Measurements from ENCODE around the gene ETV4. TPM values are rescaled to one million over a fixed set of nuclear protein-coding genes. Genes with fewer than 3 reads are reported as not detected.

ETV4 gene
- polyA plus RNA-seq, 2 donors = 4.1 to 7.4 TPM

DNA sequence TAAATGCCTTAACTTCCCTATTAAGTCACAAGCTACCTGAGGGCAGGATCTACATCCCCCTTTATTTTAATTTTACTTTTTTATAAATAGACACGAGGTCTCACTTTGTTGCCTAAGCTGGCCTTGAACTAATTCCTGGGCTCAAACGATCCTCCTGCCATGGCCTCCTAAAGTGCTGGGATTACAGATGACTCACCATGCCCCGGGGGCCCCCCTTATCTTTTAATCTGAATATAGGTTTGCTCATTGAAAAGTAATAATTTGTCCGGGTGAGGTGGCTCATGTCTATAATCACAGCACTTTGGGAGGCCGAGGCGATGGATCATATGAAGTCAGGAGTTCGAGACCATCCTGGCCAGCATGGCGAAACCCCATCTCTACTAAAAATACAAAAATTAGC, 14.2 kb downstream of the ETV4 start:
- 73 to 83% methylated on average over 8 of the region's 8 CpGs for WGBS, 2 donors
- H3K27me3 ChIP-seq (ENCODE audit: control insufficient read depth in 1 of 2, insufficient read depth in 2 of 2, low read length in 2 of 2) = no peaks in the 10 kb centered on the region
- H3K36me3 ChIP-seq (ENCODE audit: control insufficient read depth in 2 of 2, insufficient read depth in 2 of 2, low read length in 1 of 2) = peaks cover 5 to 9% of the 10 kb centered on the region in 2 donors
- H3K9me3 ChIP-seq (ENCODE audit: control insufficient read depth in 2 of 2, insufficient read depth in 1 of 2, low read depth in 1 of 2, low read length in 1 of 2) = no peaks in the 10 kb centered on the region
- no peak overlapping the region for H3K27ac ChIP-seq (ENCODE audit: low read depth in 2 of 2, low read length in 1 of 2)
- no peak overlapping the region for H3K4me3 ChIP-seq (ENCODE audit: low read depth in 1 of 2, low read length in 2 of 2)
- H3K4me1 ChIP-seq (ENCODE audit: control insufficient read depth in 2 of 2, insufficient read depth in 2 of 2, low read length in 1 of 2) = peaks cover 0 to 12% of the 10 kb centered on the region in 2 donors

- 43 to 46% methylated on average over 3 of the region's 3 CpGs for WGBS, 2 donors
- H3K27me3 ChIP-seq (ENCODE audit: control insufficient read depth in 1 of 2, insufficient read depth in 2 of 2, low read length in 2 of 2) = no peaks in the 10 kb centered on the region
- no peak overlapping the region for H3K4me3 ChIP-seq (ENCODE audit: low read depth in 1 of 2, low read length in 2 of 2)
- H3K4me1 ChIP-seq (ENCODE audit: control insufficient read depth in 2 of 2, insufficient read depth in 2 of 2, low read length in 1 of 2) = peaks cover 0 to 12% of the 10 kb centered on the region in 2 donors
- H3K9me3 ChIP-seq (ENCODE audit: control insufficient read depth in 2 of 2, insufficient read depth in 1 of 2, low read depth in 1 of 2, low read length in 1 of 2) = no peaks in the 10 kb centered on the region
- peak overlapping the region in 1 of 2 donors; percentile 36 for H3K27ac ChIP-seq (ENCODE audit: low read depth in 2 of 2, low read length in 1 of 2)
- H3K36me3 ChIP-seq (ENCODE audit: control insufficient read depth in 2 of 2, insufficient read depth in 2 of 2, low read length in 1 of 2) = peaks cover 8 to 16% of the 10 kb centered on the region in 2 donors
These were observed 15.1 kb downstream of the ETV4 start for GRCh38 chr17:43531082-43531378.

GRCh38 chr17:43530288-43531081, 15.7 kb downstream of the ETV4 start:
- Histone ChIP-seq H3K9me3 (ENCODE audit: control insufficient read depth in 2 of 2, insufficient read depth in 1 of 2, low read depth in 1 of 2, low read length in 1 of 2) (no peaks in the 10 kb centered on the region), H3K36me3 (ENCODE audit: control insufficient read depth in 2 of 2, insufficient read depth in 2 of 2, low read length in 1 of 2) (peaks cover 10 to 18% of the 10 kb centered on the region in 2 donors), H3K4me1 (ENCODE audit: control insufficient read depth in 2 of 2, insufficient read depth in 2 of 2, low read length in 1 of 2) (peaks cover 0 to 12% of the 10 kb centered on the region in 2 donors), H3K4me3 (ENCODE audit: low read depth in 1 of 2, low read length in 2 of 2) (no peak overlapping the region), H3K27ac (ENCODE audit: low read depth in 2 of 2, low read length in 1 of 2) (peak overlapping the region in 1 of 2 donors; percentile 51), H3K27me3 (ENCODE audit: control insufficient read depth in 1 of 2, insufficient read depth in 2 of 2, low read length in 2 of 2) (no peaks in the 10 kb centered on the region)
- WGBS, 2 donors = 17 to 20% methylated on average over 23 of the region's 23 CpGs

DNA sequence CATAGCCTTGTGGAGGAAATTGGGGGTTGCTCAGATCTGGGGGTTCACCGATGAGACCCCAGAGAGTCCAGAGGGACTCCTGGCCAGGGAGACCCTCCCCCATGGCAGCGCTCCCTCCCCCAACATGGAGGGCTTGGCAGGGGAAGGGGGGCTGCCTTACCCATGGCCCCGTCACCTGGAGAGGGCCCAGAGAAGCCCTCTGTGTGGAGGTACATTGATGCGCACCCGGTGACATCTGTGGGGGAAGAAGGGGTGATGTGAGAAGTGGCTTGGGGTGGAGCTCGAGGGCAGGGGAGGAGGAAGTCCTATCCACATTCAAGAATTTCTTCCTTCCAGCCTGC, 16.2 kb downstream of the ETV4 start:
- H3K36me3 ChIP-seq (ENCODE audit: control insufficient read depth in 2 of 2, insufficient read depth in 2 of 2, low read length in 1 of 2) = peaks cover 10 to 19% of the 10 kb centered on the region in 2 donors
- H3K9me3 ChIP-seq (ENCODE audit: control insufficient read depth in 2 of 2, insufficient read depth in 1 of 2, low read depth in 1 of 2, low read length in 1 of 2) = no peaks in the 10 kb centered on the region
- H3K27ac ChIP-seq (ENCODE audit: low read depth in 2 of 2, low read length in 1 of 2) = no peak overlapping the region
- H3K4me3 ChIP-seq (ENCODE audit: low read depth in 1 of 2, low read length in 2 of 2) = no peak overlapping the region
- no peaks in the 10 kb centered on the region for H3K27me3 ChIP-seq (ENCODE audit: control insufficient read depth in 1 of 2, insufficient read depth in 2 of 2, low read length in 2 of 2)
- peaks cover 0 to 12% of the 10 kb centered on the region in 2 donors for H3K4me1 ChIP-seq (ENCODE audit: control insufficient read depth in 2 of 2, insufficient read depth in 2 of 2, low read length in 1 of 2)
- WGBS, 2 donors = 48 to 56% methylated on average over 6 of the region's 6 CpGs

DNA sequence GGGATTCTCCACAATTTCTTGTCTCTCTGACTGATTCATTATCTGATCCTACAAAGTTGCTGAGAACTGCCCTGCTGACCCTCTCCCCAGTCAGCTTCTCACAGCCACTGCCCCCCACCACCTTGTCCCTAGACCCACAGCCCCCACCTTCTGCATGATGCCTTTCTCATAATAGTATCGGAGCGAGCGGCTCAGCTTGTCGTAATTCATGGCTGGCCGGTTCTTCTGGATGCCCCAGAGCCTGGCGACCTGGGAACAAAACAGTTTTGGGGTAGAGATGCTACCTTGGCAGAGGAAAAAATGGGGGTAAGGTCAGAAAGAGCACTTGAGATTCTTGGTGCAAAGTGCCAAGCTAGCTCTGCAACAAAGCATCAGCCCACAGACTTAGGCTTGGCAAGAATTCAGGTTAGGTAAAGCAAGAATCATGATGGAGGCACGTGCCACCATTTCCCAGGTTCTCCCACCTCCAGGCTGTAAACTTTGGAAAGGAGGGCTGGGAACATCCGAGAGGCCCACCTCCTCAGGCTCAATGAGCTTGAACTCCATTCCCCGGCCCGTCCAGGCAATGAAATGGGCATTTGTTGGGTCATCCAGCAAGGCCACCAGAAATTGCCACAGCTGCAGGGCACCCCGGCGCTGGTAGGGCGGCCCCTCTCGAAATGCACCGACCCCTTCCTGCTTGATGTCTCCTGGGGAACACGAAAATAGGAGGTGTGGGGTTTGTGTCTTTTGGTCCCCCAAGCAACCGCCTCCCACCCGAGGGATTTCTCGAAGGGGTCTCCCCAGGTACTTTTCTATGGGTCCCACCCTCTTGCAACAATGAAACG, 16.9 kb downstream of the ETV4 start:
- peaks cover 10 to 24% of the 10 kb centered on the region in 2 donors for H3K36me3 ChIP-seq (ENCODE audit: control insufficient read depth in 2 of 2, insufficient read depth in 2 of 2, low read length in 1 of 2)
- H3K4me3 ChIP-seq (ENCODE audit: low read depth in 1 of 2, low read length in 2 of 2) = no peak overlapping the region
- no peaks in the 10 kb centered on the region for H3K9me3 ChIP-seq (ENCODE audit: control insufficient read depth in 2 of 2, insufficient read depth in 1 of 2, low read depth in 1 of 2, low read length in 1 of 2)
- H3K27ac ChIP-seq (ENCODE audit: low read depth in 2 of 2, low read length in 1 of 2) = no peak overlapping the region
- WGBS, 2 donors = 92 to 93% methylated on average over 20 of the region's 20 CpGs
- no peaks in the 10 kb centered on the region for H3K27me3 ChIP-seq (ENCODE audit: control insufficient read depth in 1 of 2, insufficient read depth in 2 of 2, low read length in 2 of 2)
- H3K4me1 ChIP-seq (ENCODE audit: control insufficient read depth in 2 of 2, insufficient read depth in 2 of 2, low read length in 1 of 2) = peaks cover 0 to 12% of the 10 kb centered on the region in 2 donors

GRCh38 chr17:43528319-43528987, 17.7 kb downstream of the ETV4 start:
- Histone ChIP-seq H3K4me1 (ENCODE audit: control insufficient read depth in 2 of 2, insufficient read depth in 2 of 2, low read length in 1 of 2) (peaks cover 0 to 12% of the 10 kb centered on the region in 2 donors), H3K27me3 (ENCODE audit: control insufficient read depth in 1 of 2, insufficient read depth in 2 of 2, low read length in 2 of 2) (no peaks in the 10 kb centered on the region), H3K9me3 (ENCODE audit: control insufficient read depth in 2 of 2, insufficient read depth in 1 of 2, low read depth in 1 of 2, low read length in 1 of 2) (no peaks in the 10 kb centered on the region), H3K4me3 (ENCODE audit: low read depth in 1 of 2, low read length in 2 of 2) (no peak overlapping the region), H3K36me3 (ENCODE audit: control insufficient read depth in 2 of 2, insufficient read depth in 2 of 2, low read length in 1 of 2) (peaks cover 10 to 30% of the 10 kb centered on the region in 2 donors), H3K27ac (ENCODE audit: low read depth in 2 of 2, low read length in 1 of 2) (no peak overlapping the region)
- 76 to 89% methylated on average over 13 of the region's 13 CpGs for WGBS, 2 donors

GRCh38 chr17:43526886-43527648, 19.1 kb downstream of the ETV4 start:
- Histone ChIP-seq H3K4me3 (ENCODE audit: low read depth in 1 of 2, low read length in 2 of 2) (no peak overlapping the region), H3K27ac (ENCODE audit: low read depth in 2 of 2, low read length in 1 of 2) (no peak overlapping the region), H3K27me3 (ENCODE audit: control insufficient read depth in 1 of 2, insufficient read depth in 2 of 2, low read length in 2 of 2) (no peaks in the 10 kb centered on the region), H3K4me1 (ENCODE audit: control insufficient read depth in 2 of 2, insufficient read depth in 2 of 2, low read length in 1 of 2) (peaks cover 0 to 12% of the 10 kb centered on the region in 2 donors), H3K9me3 (ENCODE audit: control insufficient read depth in 2 of 2, insufficient read depth in 1 of 2, low read depth in 1 of 2, low read length in 1 of 2) (no peaks in the 10 kb centered on the region), H3K36me3 (ENCODE audit: control insufficient read depth in 2 of 2, insufficient read depth in 2 of 2, low read length in 1 of 2) (peaks cover 10 to 35% of the 10 kb centered on the region in 2 donors)
- WGBS, 2 donors = 71 to 72% methylated on average over 7 of the region's 7 CpGs

- no peaks in the 10 kb centered on the region for H3K27me3 ChIP-seq (ENCODE audit: control insufficient read depth in 1 of 2, insufficient read depth in 2 of 2, low read length in 2 of 2)
- peaks cover 15 to 49% of the 10 kb centered on the region in 2 donors for H3K36me3 ChIP-seq (ENCODE audit: control insufficient read depth in 2 of 2, insufficient read depth in 2 of 2, low read length in 1 of 2)
- H3K4me3 ChIP-seq (ENCODE audit: low read depth in 1 of 2, low read length in 2 of 2) = no peak overlapping the region
- no peaks in the 10 kb centered on the region for H3K9me3 ChIP-seq (ENCODE audit: control insufficient read depth in 2 of 2, insufficient read depth in 1 of 2, low read depth in 1 of 2, low read length in 1 of 2)
- 88 to 93% methylated on average over 8 of the region's 8 CpGs for WGBS, 2 donors
- no peak overlapping the region for H3K27ac ChIP-seq (ENCODE audit: low read depth in 2 of 2, low read length in 1 of 2)
- H3K4me1 ChIP-seq (ENCODE audit: control insufficient read depth in 2 of 2, insufficient read depth in 2 of 2, low read length in 1 of 2) = peaks cover 0 to 3% of the 10 kb centered on the region in 2 donors
These were observed 21.1 kb downstream of the ETV4 start for GRCh38 chr17:43524945-43525575.

DNA sequence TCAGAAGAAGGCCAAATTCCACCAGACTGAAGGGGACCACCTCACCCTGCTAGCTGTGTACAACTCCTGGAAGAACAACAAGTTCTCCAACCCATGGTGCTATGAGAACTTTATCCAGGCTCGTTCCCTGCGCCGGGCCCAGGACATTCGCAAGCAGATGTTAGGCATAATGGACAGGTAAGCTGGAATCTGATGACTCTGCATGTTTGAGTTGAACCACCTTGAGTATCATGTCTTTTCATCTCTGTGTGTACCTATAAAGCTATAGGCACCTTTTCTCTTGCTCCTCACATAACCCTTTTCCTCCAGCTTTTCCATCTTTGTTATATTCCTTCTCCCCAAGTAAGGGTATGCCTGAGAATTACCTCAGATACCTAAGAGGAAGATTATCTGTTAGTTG, 24.8 kb downstream of the ETV4 start:
- peaks cover 15 to 49% of the 10 kb centered on the region in 2 donors for H3K36me3 ChIP-seq (ENCODE audit: control insufficient read depth in 2 of 2, insufficient read depth in 2 of 2, low read length in 1 of 2)
- H3K27ac ChIP-seq (ENCODE audit: low read depth in 2 of 2, low read length in 1 of 2) = no peak overlapping the region
- WGBS, 2 donors = 96 to 98% methylated on average over 4 of the region's 4 CpGs
- no peaks in the 10 kb centered on the region for H3K9me3 ChIP-seq (ENCODE audit: control insufficient read depth in 2 of 2, insufficient read depth in 1 of 2, low read depth in 1 of 2, low read length in 1 of 2)
- no peaks in the 10 kb centered on the region for H3K4me1 ChIP-seq (ENCODE audit: control insufficient read depth in 2 of 2, insufficient read depth in 2 of 2, low read length in 1 of 2)
- no peak overlapping the region for H3K4me3 ChIP-seq (ENCODE audit: low read depth in 1 of 2, low read length in 2 of 2)
- H3K27me3 ChIP-seq (ENCODE audit: control insufficient read depth in 1 of 2, insufficient read depth in 2 of 2, low read length in 2 of 2) = no peaks in the 10 kb centered on the region

Data from esophagus (tissue), 2 donors.